Effector CD4-positive, alpha-beta T cell (primary cell): ENCODE results near the gene AKT3.
"Not testable (repeated sequence)": the region's sequence is repeated elsewhere in the genome, so short reads cannot be mapped to it uniquely, and the experiment has no call there.

Source experiments
- DNase-seq: peaks from one replicate; pipeline ENCODE4 v3.0.0-alpha.2; 2020

The AKT3 gene

GRCh38 chr1:243772361-243773050, 77.5 kb downstream of the AKT3 start:
- not testable (repeated sequence) for DNase-seq

GRCh38 chr1:243770860-243771259, 79.2 kb downstream of the AKT3 start:
- no peak for DNase-seq

GRCh38 chr1:243765676-243766075, 84.4 kb downstream of the AKT3 start:
- no peak for DNase-seq

- no peak for DNase-seq
These were observed 86.2 kb downstream of the AKT3 start for GRCh38 chr1:243763806-243764205.

GRCh38 chr1:243758647-243759046, 91.4 kb downstream of the AKT3 start:
- no peak for DNase-seq

- no peak for DNase-seq
These were observed 93.5 kb downstream of the AKT3 start for GRCh38 chr1:243756529-243756928.

- no peak for DNase-seq
These were observed 95.7 kb downstream of the AKT3 start for GRCh38 chr1:243754348-243754747.

GRCh38 chr1:243751506-243751905, 98.5 kb downstream of the AKT3 start:
- DNase-seq: no peak

GRCh38 chr1:243748706-243749283, 101.2 kb downstream of the AKT3 start:
- peak; percentile 16 for DNase-seq

GRCh38 chr1:243748227-243748626, 101.8 kb downstream of the AKT3 start:
- DNase-seq: no peak

GRCh38 chr1:243746751-243747150, 103.3 kb downstream of the AKT3 start:
- no peak for DNase-seq

- no peak for DNase-seq
These were observed 104.7 kb downstream of the AKT3 start for GRCh38 chr1:243745356-243745755.

GRCh38 chr1:243742819-243743218, 107.2 kb downstream of the AKT3 start:
- DNase-seq: no peak

GRCh38 chr1:243740255-243740999, 109.6 kb downstream of the AKT3 start:
- DNase-seq: no peak

- DNase-seq: no peak
These were observed 110.6 kb downstream of the AKT3 start for GRCh38 chr1:243739335-243740003.

- DNase-seq: no peak
These were observed 112.0 kb downstream of the AKT3 start for GRCh38 chr1:243738020-243738419.

- DNase-seq: no peak
These were observed 114.6 kb downstream of the AKT3 start for GRCh38 chr1:243735457-243735856.

- DNase-seq: no peak
These were observed 115.7 kb downstream of the AKT3 start for GRCh38 chr1:243734308-243734695.

GRCh38 chr1:243733670-243734307, 116.3 kb downstream of the AKT3 start:
- DNase-seq: no peak

GRCh38 chr1:243732637-243733036, 117.4 kb downstream of the AKT3 start:
- no peak for DNase-seq

GRCh38 chr1:243731974-243732625, 117.9 kb downstream of the AKT3 start:
- no peak for DNase-seq

- no peak for DNase-seq
These were observed 118.6 kb downstream of the AKT3 start for GRCh38 chr1:243731301-243731891.
